C4-2B (cell line): ENCODE measurements around the gene RRBP1.

Source experiments
- H3K27ac ChIP-seq: fragments of 450-650 bp; 2 replicates; pipeline ENCODE4 v1.5.1; 2017
- CTCF ChIP-seq: fragments of 450-650 bp; conservative IDR thresholded peaks from 2 replicates; pipeline ENCODE4 v1.5.1; 2017; ENCODE audit warnings: mild to moderate bottlenecking
- ZFX ChIP-seq: fragments of 450-650 bp; IDR thresholded peaks from 2 replicates; pipeline ENCODE4 v1.6.1; 2017

Gene RRBP1

DNA sequence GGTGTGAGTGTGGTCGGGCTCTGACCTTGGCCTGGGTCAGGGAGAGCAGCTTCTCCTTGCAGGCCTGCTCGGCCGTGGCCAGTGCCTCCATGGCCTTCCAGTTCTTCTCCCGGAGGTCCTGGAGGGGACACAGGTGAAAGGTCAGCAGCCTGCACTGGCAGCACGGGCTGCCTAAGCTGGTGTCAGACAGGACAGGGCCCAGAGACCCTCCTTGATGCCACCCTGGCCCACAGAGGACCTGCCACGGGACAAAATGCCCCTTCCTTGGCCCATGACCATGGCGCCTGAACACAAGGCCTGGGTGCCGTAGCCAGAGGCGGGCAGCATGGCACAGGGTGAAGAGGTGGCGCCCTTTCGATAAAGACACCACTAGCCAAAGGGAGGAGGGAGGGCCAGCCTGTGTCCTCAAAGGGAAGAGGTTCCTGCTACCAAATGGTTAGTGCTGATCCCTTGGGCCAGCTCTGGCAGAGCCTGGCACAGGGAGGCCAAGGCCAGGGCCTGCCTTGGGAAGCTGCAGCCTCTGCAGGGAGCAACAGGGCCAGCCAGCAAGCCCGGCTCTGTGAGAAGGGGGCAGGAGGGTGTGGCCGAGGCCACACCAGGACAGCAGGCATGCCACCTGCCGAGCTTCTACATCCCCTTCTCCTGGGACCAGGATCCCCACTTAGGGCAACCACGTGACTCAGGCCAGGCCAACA, 57.3 kb downstream of the RRBP1 start:
- no peak overlapping the region for H3K27ac ChIP-seq
- TF ChIP-seq ZFX: no peak
- TF ChIP-seq CTCF: no peak

- H3K27ac ChIP-seq: no peak overlapping the region
- TF ChIP-seq ZFX (no peak), CTCF (no peak)
Measured at GRCh38 chr20:17624070-17624469, 58.0 kb downstream of the RRBP1 start.

DNA sequence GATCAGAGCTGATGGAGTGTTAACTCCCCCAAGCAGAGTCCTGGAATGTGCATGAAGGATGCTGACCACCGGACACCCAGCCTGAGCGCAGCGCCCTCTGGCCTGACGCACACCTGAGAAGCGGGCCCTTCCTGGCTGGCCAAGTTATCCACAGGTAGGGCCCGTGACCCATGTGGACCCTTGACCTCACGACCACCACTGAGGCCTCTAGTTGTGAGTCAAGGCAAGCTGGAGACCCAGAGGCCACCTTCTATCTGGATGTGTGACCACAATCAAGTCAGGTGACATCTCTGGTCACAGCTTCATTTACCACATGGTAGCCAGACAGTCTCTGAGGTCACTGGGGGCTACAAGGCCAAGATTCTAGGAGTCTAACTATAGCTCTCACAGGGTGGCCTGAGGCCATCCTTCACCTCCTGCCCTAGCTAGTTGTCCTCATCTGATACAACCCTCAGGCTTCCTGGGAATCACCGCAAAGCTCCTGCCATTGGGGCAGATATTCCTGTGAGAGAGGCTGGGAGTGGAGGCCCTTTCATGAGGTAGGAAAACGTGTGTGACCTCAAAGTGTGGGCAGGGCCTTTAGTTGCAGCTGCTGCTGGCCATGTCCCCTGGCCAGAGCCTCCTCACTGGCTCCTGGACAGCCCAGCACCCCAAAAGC, 59.1 kb downstream of the RRBP1 start:
- TF ChIP-seq CTCF (no peak), ZFX (no peak)
- no peak overlapping the region for H3K27ac ChIP-seq

DNA sequence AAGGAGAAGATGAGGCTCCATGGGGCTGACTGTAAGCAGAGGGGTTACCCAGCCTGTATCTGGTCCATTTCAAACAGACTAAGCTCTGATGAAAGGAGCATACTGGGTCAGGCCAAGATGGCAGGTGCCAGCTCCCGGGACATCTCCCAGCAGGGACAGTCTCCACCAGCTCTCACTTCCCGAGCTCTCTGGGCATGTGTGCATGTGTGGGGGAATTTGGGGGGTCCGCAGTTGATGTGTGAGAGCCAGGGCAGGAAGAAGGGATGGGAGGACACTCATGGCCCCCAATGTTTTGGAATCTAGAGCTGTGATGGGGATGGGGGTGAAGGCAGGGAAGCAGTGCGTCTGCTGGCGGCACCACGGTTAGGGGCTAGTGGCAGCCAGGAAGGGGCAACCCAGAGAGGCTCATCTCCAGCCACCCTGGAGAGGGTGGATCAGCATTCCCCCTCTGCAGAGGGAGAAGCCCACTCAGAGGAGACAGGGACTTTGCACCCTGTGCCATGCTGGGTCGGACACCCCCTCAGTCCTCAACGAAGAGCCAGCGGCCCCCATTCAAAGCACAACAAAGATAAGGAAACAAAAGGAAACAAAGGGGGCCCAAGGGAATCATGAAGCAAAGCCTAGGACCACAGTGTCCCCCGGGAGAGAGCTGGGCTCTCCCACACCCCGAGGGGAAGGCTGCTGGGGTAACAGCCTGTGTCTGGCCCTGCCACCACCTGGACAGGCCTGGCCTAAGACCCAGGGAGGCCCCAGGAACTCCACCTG, 59.8 kb downstream of the RRBP1 start:
- no peak overlapping the region for H3K27ac ChIP-seq
- TF ChIP-seq CTCF: no peak
- no peak for TF ChIP-seq ZFX

DNA sequence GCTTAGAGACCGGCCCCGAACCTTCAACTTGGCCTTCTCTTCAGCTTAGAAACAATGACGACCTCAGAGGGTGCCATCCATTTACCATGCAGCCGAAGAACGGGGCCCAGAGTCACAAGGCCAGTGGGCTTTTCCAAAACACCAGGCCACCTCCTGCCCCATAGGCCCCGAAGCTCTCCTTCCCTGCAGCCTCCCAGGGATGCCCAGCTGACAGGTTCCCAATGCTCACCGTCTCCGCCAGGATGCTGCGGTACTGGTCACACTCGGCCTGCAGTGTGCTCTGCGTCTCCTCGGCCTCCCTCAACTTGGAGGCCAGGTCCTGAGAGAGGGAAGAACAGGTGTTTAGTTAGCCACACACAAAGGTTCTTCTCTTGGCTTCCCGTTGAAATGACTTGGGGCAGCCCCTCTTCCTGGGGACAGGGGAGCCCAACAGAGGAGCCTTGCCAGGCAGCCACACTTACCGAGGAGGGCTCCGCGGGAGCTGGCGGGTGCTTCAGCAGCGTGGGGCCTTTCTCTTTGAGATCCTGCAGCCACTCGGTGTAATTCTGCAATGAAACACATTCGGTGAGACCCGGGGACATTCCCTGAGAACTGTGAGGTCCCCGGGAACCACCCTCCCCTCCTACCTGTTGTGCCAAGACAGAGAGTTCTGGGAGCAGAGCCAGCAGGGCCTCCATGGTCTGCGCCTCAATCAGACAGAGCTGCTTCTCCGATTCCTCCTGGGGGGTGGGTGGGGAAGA, 60.6 kb downstream of the RRBP1 start:
- TF ChIP-seq CTCF (no peak), ZFX (no peak)
- H3K27ac ChIP-seq: no peak overlapping the region

GRCh38 chr20:17620371-17621228, 61.4 kb downstream of the RRBP1 start:
- no peak for TF ChIP-seq ZFX
- no peak for TF ChIP-seq CTCF

More at GRCh38 chr20:17620371-17621228, 61.4 kb downstream of the RRBP1 start:
- no peak overlapping the region for H3K27ac ChIP-seq
